Measurements from ENCODE around the gene TPT1. TPM values are rescaled to one million over a fixed set of nuclear protein-coding genes. Genes with fewer than 3 reads are reported as not detected.
"Not testable (repeated sequence)": the region's sequence is repeated elsewhere in the genome, so short reads cannot be mapped to it uniquely, and the experiment has no call there.

Gene TPT1
- total RNA-seq, 2 experiments from 2014 or later: 3,408 to 3,964 TPM

DNA sequence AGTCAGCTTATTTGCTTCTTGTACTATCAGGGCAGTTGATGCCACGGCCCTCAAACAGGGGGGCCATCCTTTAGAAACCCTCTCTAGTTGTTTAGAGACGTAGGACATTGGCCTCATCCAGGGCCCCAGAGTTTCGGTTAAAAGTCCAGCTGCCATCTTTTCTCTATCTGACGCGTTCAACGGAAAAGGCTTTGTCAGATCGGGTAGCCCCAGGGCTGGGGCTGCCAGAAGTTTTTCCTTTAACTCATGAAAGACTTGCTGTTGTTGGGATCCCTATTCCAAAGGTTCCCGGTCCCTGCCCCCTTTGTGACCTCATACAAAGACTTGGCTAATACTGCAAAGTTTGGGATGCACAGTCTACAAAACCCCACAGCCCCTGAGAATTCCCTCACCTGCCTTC is 37.8 kb upstream of the TPT1 start:
- H3K36me3 Mint-ChIP-seq (ENCODE audit: low read depth); H3K9me3 Mint-ChIP-seq (ENCODE audit: low read depth); H3K4me3 Mint-ChIP-seq; H3K27me3 Mint-ChIP-seq; POLR2A ChIA-PET; DNase-seq; ATAC-seq; H3K4me1 Mint-ChIP-seq; CTCF ChIA-PET; intact Hi-C loops (cut with DNase I, micrococcal nuclease); H3K27ac Mint-ChIP-seq: not testable (repeated sequence)

DNA sequence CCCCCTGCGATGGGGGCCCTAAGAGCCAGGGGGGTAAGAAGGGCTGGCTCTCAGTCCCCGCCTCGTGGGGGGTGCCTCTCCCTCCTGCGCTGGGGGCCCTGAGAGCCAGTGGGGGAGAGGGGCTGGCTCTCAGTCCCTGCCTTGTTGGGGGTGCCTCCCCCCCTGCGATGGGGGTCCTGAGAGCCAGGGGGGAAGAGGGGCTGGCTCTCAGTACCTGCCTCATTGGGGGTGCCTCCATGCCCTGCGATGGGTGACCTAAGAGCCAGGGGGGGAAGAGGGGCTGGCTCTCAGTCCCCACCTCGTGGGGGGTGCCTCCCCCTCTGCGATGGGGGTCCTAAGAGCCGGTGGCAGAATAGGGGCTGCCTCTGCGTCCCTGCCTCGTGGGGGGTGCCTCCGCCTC is 36.3 kb upstream of the TPT1 start:
- POLR2A ChIA-PET; H3K27me3 Mint-ChIP-seq; H3K27ac Mint-ChIP-seq; ATAC-seq; H3K4me1 Mint-ChIP-seq; H3K36me3 Mint-ChIP-seq (ENCODE audit: low read depth); H3K9me3 Mint-ChIP-seq (ENCODE audit: low read depth); DNase-seq; CTCF ChIA-PET; H3K4me3 Mint-ChIP-seq; intact Hi-C loops (cut with DNase I, micrococcal nuclease): not testable (repeated sequence)

DNA sequence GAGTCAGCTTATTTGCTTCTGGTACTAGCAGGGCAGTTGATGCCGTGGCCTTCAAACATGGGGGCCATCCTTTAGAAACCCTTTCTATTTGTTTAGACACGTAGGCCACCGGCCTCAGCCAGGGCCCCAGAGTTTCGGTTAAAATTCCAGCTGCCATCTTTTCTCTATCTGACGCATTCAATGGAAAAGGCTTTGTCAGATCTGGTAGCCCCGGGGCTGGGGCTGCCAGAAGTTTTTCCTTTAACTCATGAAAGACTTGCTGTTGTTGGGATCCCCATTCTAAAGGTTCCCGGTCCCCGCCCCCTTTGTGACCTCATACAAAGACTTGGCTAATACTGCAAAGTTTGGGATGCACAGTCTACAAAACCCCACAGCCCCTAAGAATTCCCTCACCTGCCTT is 35.7 kb upstream of the TPT1 start:
- POLR2A ChIA-PET; H3K27me3 Mint-ChIP-seq; intact Hi-C loops (cut with DNase I, micrococcal nuclease); ATAC-seq; CTCF ChIA-PET; H3K9me3 Mint-ChIP-seq (ENCODE audit: low read depth); H3K4me1 Mint-ChIP-seq; DNase-seq; H3K4me3 Mint-ChIP-seq; H3K36me3 Mint-ChIP-seq (ENCODE audit: low read depth); H3K27ac Mint-ChIP-seq: not testable (repeated sequence)

DNA sequence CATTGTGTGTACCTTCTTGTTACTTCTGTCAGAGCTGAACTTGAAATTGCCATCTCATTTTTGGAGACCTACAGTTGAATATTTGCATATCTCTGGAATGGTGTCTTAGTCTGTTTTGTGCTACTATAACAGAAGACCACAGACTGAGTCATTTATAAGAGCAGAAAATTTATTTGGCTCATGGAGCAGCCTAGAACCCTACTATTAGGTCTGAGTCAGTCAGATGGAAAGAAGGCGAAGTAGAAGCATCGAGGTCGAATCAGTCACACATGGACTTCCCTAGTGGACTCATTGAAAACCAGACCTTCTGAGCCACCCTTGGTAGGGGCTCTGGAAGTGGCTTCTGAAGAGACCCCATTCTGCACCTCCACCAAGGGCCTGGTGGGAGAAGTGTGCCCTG is 33.9 kb upstream of the TPT1 start:
- DNase-seq (no peak), ATAC-seq (peak; percentile 47)
- ChIA-PET CTCF (interaction anchor here (0.6 to 1.6 kb wide), 3 partner anchors 86 to 647 kb away, joined by 3 to 5 read pairs (median 3); partner anchors contain the start of gene COG3), POLR2A (no interaction called here)
- H3K27ac Mint-ChIP-seq: no peak overlapping the region
- intact Hi-C loops (cut with DNase I, micrococcal nuclease): loop anchor here in 1 of 2 experiments (5.0 kb wide), 1 partner anchor 42 kb away; the partner anchor contains the start of gene SLC25A30
- H3K4me3 Mint-ChIP-seq: no peak overlapping the region
- peaks cover 11% of the 10 kb centered on the region for H3K4me1 Mint-ChIP-seq
- H3K36me3 Mint-ChIP-seq (ENCODE audit: low read depth): peaks cover 2% of the 10 kb centered on the region
- no peaks in the 10 kb centered on the region for H3K27me3 Mint-ChIP-seq
- no peaks in the 10 kb centered on the region for H3K9me3 Mint-ChIP-seq (ENCODE audit: low read depth)

DNA sequence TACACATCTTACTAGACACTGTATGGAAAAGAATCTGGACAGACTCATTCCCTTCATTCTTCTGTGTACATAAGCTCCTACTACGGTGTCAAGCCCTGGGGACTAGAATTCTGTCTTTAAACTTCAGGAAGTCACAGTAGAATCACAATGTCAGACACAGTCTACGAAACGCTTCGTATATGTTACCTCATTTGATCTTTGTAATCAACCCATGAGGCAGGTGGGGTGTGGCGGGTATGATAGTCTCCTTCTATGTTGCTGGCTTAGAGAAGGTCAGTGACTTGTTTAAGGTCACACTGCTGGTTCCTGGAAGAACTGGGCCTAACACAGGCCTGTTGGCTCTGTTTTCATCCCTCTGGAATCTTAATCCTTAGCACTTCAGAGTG is 32.2 kb upstream of the TPT1 start:
- intact Hi-C loops (cut with DNase I, micrococcal nuclease): loop anchor here in 1 of 2 experiments (5.0 kb wide), 1 partner anchor 44 kb away; the partner anchor contains the start of gene SLC25A30
- H3K4me1 Mint-ChIP-seq: peaks cover 23% of the 10 kb centered on the region

DNA sequence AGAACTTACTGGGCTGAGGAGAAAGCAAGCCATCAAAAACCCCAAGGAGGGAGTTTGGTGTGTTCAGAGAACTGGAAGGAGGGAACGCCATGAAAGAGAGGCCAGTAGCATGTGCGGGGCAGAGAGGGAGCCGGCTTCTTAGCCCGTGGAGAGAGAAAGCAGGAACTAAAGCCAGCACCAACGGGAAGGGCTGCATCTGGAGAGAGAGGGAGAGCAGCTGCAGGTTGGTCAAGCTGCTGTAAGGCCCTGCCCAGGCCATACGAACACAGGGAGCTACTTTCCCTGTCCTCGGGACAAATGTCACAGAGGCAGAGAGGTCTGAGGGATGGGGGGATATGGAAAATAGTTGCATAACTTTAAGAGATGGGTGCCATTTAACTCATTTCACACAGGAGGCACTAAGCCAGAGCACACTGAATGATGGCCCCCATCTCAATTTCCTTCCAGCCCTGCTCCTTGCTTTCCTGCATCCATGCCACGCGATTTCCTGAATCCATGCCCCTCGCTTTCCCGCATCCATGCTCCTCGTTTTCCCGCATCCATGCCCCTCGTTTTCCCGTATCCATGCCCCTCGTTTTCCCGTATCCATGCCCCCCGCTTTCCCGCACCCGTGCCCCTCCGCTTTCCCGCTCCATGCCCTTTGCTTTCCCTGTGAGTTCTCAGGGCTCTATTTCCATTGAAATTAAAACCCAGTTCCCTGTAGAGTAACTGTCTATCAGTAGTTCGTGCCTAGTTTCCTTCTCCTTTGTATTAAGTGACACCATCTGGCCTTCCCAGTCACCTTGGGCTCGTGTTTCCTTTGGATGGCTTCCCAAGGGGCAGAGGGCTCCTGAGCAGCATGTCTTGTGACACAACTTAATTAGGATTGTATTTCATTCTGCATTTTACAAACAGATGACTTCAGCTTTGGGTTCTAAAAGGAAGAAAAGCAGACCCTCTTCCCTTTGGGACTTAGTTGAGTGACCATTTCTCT is 31.5 kb upstream of the TPT1 start:
- Mint-ChIP-seq H3K27ac (no peak overlapping the region), H3K27me3 (no peaks in the 10 kb centered on the region), H3K36me3 (ENCODE audit: low read depth) (peaks cover 4% of the 10 kb centered on the region), H3K9me3 (ENCODE audit: low read depth) (no peaks in the 10 kb centered on the region), H3K4me1 (peaks cover 30% of the 10 kb centered on the region), H3K4me3 (no peak overlapping the region)
- no peak for ATAC-seq
- no peak for DNase-seq
- intact Hi-C loops (cut with DNase I, micrococcal nuclease): loop anchor here in 1 of 2 experiments (5.0 kb wide), 1 partner anchor 45 kb away; the partner anchor contains the start of gene SLC25A30
- ChIA-PET POLR2A (no interaction called here), CTCF (interaction anchor here (1.0 to 6.9 kb wide), 18 partner anchors 10 to 135 kb away, joined by 3 to 79 read pairs (median 6); partner anchors contain the start of gene COG3)

More for the DNA sequence above, 32.2 kb upstream of the TPT1 start:
- H3K4me3 Mint-ChIP-seq: no peak overlapping the region
- H3K27ac Mint-ChIP-seq: no peak overlapping the region
- POLR2A ChIA-PET: interaction anchor here (0.7 kb wide), 1 partner anchor 43 kb away, joined by 3 read pairs; no protein-coding TSS in a partner anchor
- ATAC-seq: no peak
- no peaks in the 10 kb centered on the region for H3K9me3 Mint-ChIP-seq (ENCODE audit: low read depth)
- no peaks in the 10 kb centered on the region for H3K27me3 Mint-ChIP-seq
- CTCF ChIA-PET: interaction anchor here (6.9 kb wide), 1 partner anchor 21 kb away, joined by 79 read pairs; no protein-coding TSS in a partner anchor
- peaks cover 4% of the 10 kb centered on the region for H3K36me3 Mint-ChIP-seq (ENCODE audit: low read depth)
- DNase-seq: no peak

DNA sequence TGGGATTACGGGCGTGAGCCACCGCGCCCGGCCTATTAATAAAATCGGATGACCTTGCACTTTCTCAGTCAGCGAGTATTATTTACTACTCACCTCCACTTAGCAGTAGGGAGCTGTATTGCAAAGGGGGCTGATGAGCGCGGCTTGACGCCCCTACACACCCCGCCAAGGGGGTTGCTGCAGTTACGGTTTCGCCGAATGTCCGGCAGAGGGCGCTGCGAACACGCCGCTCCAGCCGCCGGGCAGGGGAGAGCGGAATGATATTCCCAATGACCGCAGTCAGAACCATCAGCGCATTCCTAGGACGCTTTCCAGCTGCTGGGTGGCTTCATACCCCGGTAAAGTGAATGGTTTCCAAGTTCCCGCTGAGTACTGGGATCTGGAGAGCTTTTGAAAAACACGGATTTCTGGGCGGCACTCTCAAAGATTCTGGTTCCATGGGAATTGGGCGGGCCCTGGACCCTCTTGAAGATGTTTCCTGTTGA is 30.0 kb upstream of the TPT1 start:
- peak; percentile 70 for DNase-seq
- peaks cover 40% of the 10 kb centered on the region for H3K4me1 Mint-ChIP-seq
- intact Hi-C loops (cut with DNase I, micrococcal nuclease): loop anchor here (1.0 to 5.0 kb wide), 6 partner anchors 23 to 140 kb away; partner anchors contain the start of gene SLC25A30 (in 1 of the 2)
- no peak for ATAC-seq
- ChIA-PET CTCF (interaction anchor here (0.7 to 6.9 kb wide), 33 partner anchors 8 to 355 kb away, joined by 3 to 79 read pairs (median 5); partner anchors contain the start of genes COG3 and SLC25A30), POLR2A (no interaction called here)
- H3K36me3 Mint-ChIP-seq (ENCODE audit: low read depth): peaks cover 5% of the 10 kb centered on the region
- H3K9me3 Mint-ChIP-seq (ENCODE audit: low read depth): no peaks in the 10 kb centered on the region
- H3K4me3 Mint-ChIP-seq: no peak overlapping the region
- no peaks in the 10 kb centered on the region for H3K27me3 Mint-ChIP-seq
- H3K27ac Mint-ChIP-seq: no peak overlapping the region

DNA sequence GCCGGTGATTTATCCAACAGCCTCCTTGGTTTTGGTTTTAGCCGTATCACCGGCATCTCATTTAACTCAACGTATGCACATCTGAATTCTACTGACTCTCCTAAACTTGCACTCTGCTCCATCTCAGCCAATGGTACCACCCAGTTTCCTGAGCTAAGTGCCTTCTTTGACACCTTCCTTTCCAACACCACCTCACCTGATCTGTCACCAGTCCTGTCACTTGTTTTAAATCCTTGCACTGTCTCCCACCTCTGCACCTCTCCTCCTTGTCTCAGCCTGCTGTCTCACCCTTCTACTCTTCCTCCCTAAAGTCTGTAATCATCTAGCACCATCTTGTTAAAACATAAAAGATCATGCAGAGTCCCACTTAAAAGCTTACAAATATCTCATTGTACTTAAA is 28.1 kb upstream of the TPT1 start:
- Mint-ChIP-seq H3K36me3 (ENCODE audit: low read depth) (peaks cover 14% of the 10 kb centered on the region), H3K27ac (peak overlapping the region; percentile 51), H3K4me3 (no peak overlapping the region), H3K9me3 (ENCODE audit: low read depth) (no peaks in the 10 kb centered on the region), H3K27me3 (no peaks in the 10 kb centered on the region), H3K4me1 (peaks cover 47% of the 10 kb centered on the region)
- ATAC-seq: no peak
- POLR2A ChIA-PET: interaction anchor here (0.6 kb wide), 1 partner anchor 60 kb away, joined by 3 read pairs; no protein-coding TSS in a partner anchor
- CTCF ChIA-PET: interaction anchor here (0.7 to 6.9 kb wide), 6 partner anchors 25 to 143 kb away, joined by 3 to 79 read pairs (median 4); partner anchors contain the start of gene TPT1
- intact Hi-C loops (cut with DNase I, micrococcal nuclease): no loop called here
- DNase-seq: no peak

DNA sequence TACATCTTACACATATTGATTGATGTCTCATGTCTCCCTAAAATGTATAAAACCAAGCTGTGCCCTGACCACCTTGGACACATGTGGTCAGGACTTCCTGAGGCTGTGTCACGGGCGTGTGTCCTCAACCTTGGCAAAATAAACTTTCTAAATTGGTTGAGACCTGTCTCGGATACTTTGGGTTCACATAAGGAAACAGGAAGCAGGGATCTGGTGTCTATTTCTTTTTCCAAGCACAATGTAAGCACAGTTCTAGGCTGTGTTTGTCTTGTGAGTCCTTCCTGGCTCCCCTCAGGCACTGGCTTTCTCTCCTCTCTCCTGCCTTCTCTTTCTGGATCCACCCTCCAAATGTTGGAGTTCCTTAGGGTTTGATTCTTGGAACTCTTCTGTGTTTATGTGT is 27.6 kb upstream of the TPT1 start:
- intact Hi-C loops (cut with DNase I, micrococcal nuclease): no loop called here
- ATAC-seq (no peak), DNase-seq (no peak)
- peaks cover 2% of the 10 kb centered on the region for H3K9me3 Mint-ChIP-seq (ENCODE audit: low read depth)
- peaks cover 51% of the 10 kb centered on the region for H3K4me1 Mint-ChIP-seq
- H3K27ac Mint-ChIP-seq: peak overlapping the region; percentile 89
- H3K36me3 Mint-ChIP-seq (ENCODE audit: low read depth): peaks cover 20% of the 10 kb centered on the region
- H3K27me3 Mint-ChIP-seq: no peaks in the 10 kb centered on the region
- no peak overlapping the region for H3K4me3 Mint-ChIP-seq
- CTCF ChIA-PET: interaction anchor here (0.5 to 6.9 kb wide), 6 partner anchors 25 to 187 kb away, joined by 3 to 79 read pairs (median 4); partner anchors contain the start of gene TPT1
- POLR2A ChIA-PET: interaction anchor here (0.6 to 1.8 kb wide), 4 partner anchors 28 to 215 kb away, joined by 3 to 9 read pairs (median 4); no protein-coding TSS in a partner anchor

DNA sequence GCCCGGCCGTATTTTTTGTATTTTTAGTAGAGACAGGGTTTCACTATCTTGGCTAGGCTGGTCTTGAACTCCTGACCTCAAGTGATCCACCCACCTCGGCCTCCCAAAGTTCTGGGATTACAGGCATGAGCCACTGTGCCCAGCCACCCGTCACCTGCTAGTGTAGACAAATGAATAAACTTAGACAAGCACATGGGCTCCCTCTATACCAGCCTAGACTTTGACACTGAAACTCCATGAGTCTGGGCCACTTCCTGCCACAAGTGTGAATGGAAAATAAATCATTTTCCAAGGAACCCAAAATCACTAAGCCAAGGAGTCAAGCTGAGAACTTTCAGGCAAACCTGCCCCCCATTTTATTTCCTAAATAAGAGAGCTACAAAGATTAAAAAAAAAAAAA is 27.0 kb upstream of the TPT1 start:
- ATAC-seq (peak; percentile 37), DNase-seq (peak; percentile 42)
- H3K27me3 Mint-ChIP-seq: no peaks in the 10 kb centered on the region
- peaks cover 52% of the 10 kb centered on the region for H3K4me1 Mint-ChIP-seq
- peaks cover 4% of the 10 kb centered on the region for H3K9me3 Mint-ChIP-seq (ENCODE audit: low read depth)
- H3K4me3 Mint-ChIP-seq: peak overlapping the region; percentile 12
- intact Hi-C loops (cut with DNase I, micrococcal nuclease): no loop called here
- CTCF ChIA-PET: interaction anchor here (0.5 to 6.9 kb wide), 9 partner anchors 20 to 187 kb away, joined by 3 to 79 read pairs (median 5); partner anchors contain the start of gene TPT1
- H3K36me3 Mint-ChIP-seq (ENCODE audit: low read depth): peaks cover 22% of the 10 kb centered on the region
- peak overlapping the region; percentile 89 for H3K27ac Mint-ChIP-seq
- POLR2A ChIA-PET: interaction anchor here (0.6 to 1.8 kb wide), 7 partner anchors 26 to 214 kb away, joined by 3 to 9 read pairs (median 4); partner anchors contain the start of gene TPT1

DNA sequence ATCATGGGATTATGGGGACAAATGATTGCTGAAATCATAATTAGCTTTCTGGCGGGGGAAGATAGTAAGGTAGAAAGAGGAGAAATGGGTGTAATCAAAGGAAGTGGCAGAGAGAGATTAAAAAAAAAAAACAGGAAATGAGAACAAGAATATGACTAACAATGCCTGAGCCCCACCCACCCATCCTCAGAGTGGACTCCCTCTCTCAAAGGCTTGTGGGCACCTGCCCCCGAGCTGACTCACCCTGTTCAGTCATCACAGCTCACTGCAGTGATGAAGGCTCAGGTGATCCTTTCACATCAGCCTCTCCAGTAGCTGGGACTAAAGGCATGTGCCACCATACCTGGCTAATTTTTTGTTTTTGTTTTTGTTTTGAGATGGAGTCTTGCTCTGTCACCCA is 26.4 kb upstream of the TPT1 start:
- POLR2A ChIA-PET: interaction anchor here (0.8 to 1.8 kb wide), 8 partner anchors 26 to 918 kb away, joined by 3 to 9 read pairs (median 4); partner anchors contain the start of genes SLC25A30 and TPT1
- peaks cover 27% of the 10 kb centered on the region for H3K36me3 Mint-ChIP-seq (ENCODE audit: low read depth)
- peaks cover 53% of the 10 kb centered on the region for H3K4me1 Mint-ChIP-seq
- DNase-seq: peak; percentile 96
- intact Hi-C loops (cut with DNase I, micrococcal nuclease): loop anchor here (1.0 kb wide), 7 partner anchors 26 to 790 kb away; partner anchors contain the start of genes TPT1 (in 2 of the 2), COG3 (in 1 of the 2) and SLC25A30 (in 1 of the 2)
- peak; percentile 100 for ATAC-seq
- H3K27me3 Mint-ChIP-seq: no peaks in the 10 kb centered on the region
- H3K9me3 Mint-ChIP-seq (ENCODE audit: low read depth): peaks cover 4% of the 10 kb centered on the region
- peak overlapping the region; percentile 89 for H3K27ac Mint-ChIP-seq
- H3K4me3 Mint-ChIP-seq: peak overlapping the region; percentile 21
- CTCF ChIA-PET: interaction anchor here (0.6 to 6.9 kb wide), 7 partner anchors 19 to 145 kb away, joined by 4 to 79 read pairs (median 5); partner anchors contain the start of gene TPT1

All from activated CD4-positive, alpha-beta T cell treated with anti-CD3 and anti-CD28 coated beads for 36 hours (primary cell).